ENCODE measurements around the gene PTPRCAP.

- no peak for TF ChIP-seq POLR2AphosphoS5 (IDR thresholded peaks at IDR 0.05; ENCODE audit: low read depth, low read length)
- TF ChIP-seq REST (IDR thresholded peaks at IDR 0.05; ENCODE audit: insufficient read depth in 1 of 2, low read depth in 2 of 2, low read length in 2 of 2): no peak
These were observed 301 bp upstream of the PTPRCAP start for GRCh38 chr11:67437809-67438157.
